ENCODE measurements around the gene KCNF1.

- TF ChIP-seq TAF1 (IDR thresholded peaks at IDR 0.05; ENCODE audit: low read depth, low read length): no peak
- no peak for TF ChIP-seq POLR2AphosphoS5 (IDR thresholded peaks at IDR 0.05; ENCODE audit: low read depth, low read length)
- no peak for TF ChIP-seq SPI1 (IDR thresholded peaks at IDR 0.05; ENCODE audit: low read depth, low read length)
- TF ChIP-seq POLR2A (IDR thresholded peaks at IDR 0.05; ENCODE audit: low read depth, low read length): no peak
- TF ChIP-seq POU2F2 (IDR thresholded peaks at IDR 0.05; ENCODE audit: low read depth, low read length): no peak
- TF ChIP-seq PAX5 (IDR thresholded peaks at IDR 0.05; ENCODE audit: insufficient read depth, low read length, severe bottlenecking): no peak
Observed at GRCh38 chr2:10863047-10863446, 48.7 kb upstream of the KCNF1 start.
